ENCODE results near the gene RPS14. TPM values are rescaled to one million over a fixed set of nuclear protein-coding genes. Genes with fewer than 3 reads are reported as not detected.
A peak's percentile ranks its signal among the peaks of the same experiment; 100 is the strongest.
"Not testable (repeated sequence)": the region's sequence is repeated elsewhere in the genome, so short reads cannot be mapped to it uniquely, and the experiment has no call there.

The RPS14 gene
- polyA plus RNA-seq, 6 donors from 2014 or later, result 4,594 to 6,671 (median 5,653) TPM

DNA sequence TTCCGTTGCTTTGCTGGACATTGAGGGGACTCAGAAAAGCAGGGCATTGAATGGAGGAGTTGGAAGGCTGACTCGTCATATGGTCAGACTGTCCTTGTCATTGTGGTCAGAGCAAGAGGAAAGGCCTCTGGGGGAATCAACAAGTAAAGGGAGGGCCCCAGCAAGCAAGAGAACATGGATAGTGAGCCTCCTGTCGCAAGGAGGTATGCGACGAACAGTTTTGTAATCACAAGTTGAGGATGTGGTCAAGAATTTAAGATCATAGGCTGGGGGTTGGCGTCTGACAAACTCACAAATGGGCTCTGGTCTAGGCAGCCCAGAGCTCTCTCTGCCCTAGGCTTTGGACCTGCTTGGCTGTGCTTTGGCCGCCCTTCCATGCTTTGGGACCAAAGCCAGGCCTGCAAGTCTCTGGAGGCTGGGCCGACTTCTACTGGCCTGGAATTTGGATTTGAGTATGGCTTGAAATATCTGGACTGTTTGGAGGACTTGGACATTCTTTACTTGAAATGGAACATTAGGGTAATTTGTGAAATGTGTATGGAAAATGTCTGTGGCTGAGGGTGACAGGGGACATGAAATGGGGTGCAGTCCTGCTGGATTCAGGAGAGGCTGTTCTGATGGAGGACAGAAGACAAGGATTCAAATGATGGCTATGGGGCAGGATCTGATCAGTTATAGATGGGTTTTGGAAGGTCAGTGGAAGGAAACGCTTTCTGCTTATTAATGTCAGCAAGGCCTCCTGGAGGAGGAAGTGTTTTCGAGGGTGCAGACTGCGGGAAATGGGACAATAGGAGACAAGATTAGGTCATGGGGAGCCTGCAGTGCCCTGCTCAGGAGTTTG, 39.2 kb upstream of the RPS14 start:
- H3K4me3 Mint-ChIP-seq, result peak overlapping the region in 4 of 8 donors; percentile 6 to 77 (median 40)
- no peaks in the 10 kb centered on the region for H3K36me3 Mint-ChIP-seq
- peaks cover 42 to 51% (median 44%) of the 10 kb centered on the region in 3 donors for H3K4me1 Mint-ChIP-seq
- ATAC-seq (ENCODE audit: low read depth in 2 of 2) (no peak), DNase-seq (no peak)
- peak overlapping the region in 5 of 6 donors; percentile 3 to 89 (median 21) for H3K27ac Mint-ChIP-seq
- no peaks in the 10 kb centered on the region for H3K27me3 Mint-ChIP-seq
- H3K9me3 Mint-ChIP-seq, result no peaks in the 10 kb centered on the region

DNA sequence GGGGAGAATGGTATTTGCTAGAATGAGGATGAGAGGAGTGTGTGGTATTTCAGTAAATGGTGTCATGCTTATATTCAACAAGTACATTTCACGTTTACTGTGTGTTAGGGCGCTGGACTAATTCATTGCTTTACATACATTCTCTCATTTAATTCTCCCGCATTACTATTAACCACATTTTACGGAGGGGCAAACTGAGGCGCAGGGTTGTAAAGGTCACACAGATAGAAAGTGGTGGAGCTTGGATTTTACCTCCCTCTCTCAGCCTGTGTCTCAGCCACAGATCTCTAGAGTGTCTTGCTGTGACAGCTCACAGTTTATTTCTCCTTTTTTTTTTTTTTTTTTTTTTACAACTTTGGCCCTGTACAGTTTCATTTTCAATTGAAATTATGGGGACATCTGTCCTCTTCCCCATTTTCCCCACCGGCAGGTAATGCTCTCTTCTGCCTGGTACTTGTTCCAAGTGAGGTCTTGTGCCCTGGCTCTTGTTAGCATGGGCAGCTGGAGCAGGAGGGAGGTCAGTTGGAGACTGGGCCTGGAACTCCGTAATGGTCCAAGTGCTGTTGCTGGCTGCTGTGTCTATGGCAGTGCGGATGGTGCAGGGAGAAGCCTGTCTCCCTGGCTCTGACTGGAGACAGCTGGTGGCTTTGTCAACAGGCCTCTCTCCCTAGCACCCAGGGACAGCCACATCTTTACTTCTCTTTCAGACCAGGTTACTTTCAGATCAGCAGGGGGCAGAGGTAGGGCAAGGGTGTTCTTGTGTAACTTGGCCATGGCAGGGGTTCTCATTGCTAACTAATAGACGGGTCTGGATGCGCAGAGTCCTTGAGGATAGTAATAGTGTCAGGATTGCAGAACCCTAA, 37.9 kb upstream of the RPS14 start:
- Mint-ChIP-seq H3K27me3 (no peaks in the 10 kb centered on the region), H3K9me3 (no peaks in the 10 kb centered on the region), H3K4me1 (peaks cover 42 to 51% (median 44%) of the 10 kb centered on the region in 3 donors), H3K36me3 (no peaks in the 10 kb centered on the region), H3K4me3 (peak overlapping the region; percentile 75 to 93 (median 89)), H3K27ac (peak overlapping the region; percentile 28 to 97 (median 82))
- DNase-seq, result peak; percentile 47
- ATAC-seq (ENCODE audit: low read depth in 2 of 2), result peak; percentile 54 to 67

GRCh38 chr5:150486402-150487198, 37.1 kb upstream of the RPS14 start:
- Mint-ChIP-seq H3K27me3 (no peaks in the 10 kb centered on the region), H3K36me3 (no peaks in the 10 kb centered on the region), H3K4me1 (peaks cover 42 to 51% (median 44%) of the 10 kb centered on the region in 3 donors)

GRCh38 chr5:150485693-150486401, 36.3 kb upstream of the RPS14 start:
- ATAC-seq (ENCODE audit: low read depth in 2 of 2) (no peak), DNase-seq (peak; percentile 24)
- peak overlapping the region in 2 of 6 donors; percentile 87 to 98 for H3K27ac Mint-ChIP-seq
- no peaks in the 10 kb centered on the region for H3K36me3 Mint-ChIP-seq
- peak overlapping the region in 6 of 8 donors; percentile 66 to 87 (median 79) for H3K4me3 Mint-ChIP-seq
- no peaks in the 10 kb centered on the region for H3K9me3 Mint-ChIP-seq
- peaks cover 36 to 47% (median 38%) of the 10 kb centered on the region in 3 donors for H3K4me1 Mint-ChIP-seq
- no peaks in the 10 kb centered on the region for H3K27me3 Mint-ChIP-seq

More at GRCh38 chr5:150486402-150487198, 37.1 kb upstream of the RPS14 start:
- DNase-seq, result peak; percentile 58
- peak overlapping the region; percentile 21 to 97 (median 78) for H3K27ac Mint-ChIP-seq
- ATAC-seq (ENCODE audit: low read depth in 2 of 2), result peak; percentile 29 to 31
- H3K9me3 Mint-ChIP-seq, result no peaks in the 10 kb centered on the region
- peak overlapping the region; percentile 75 to 93 (median 89) for H3K4me3 Mint-ChIP-seq

- ATAC-seq (ENCODE audit: low read depth in 2 of 2) (no peak), DNase-seq (no peak)
- H3K4me3 Mint-ChIP-seq, result peak overlapping the region; percentile 76 to 87 (median 82)
- H3K36me3 Mint-ChIP-seq, result no peaks in the 10 kb centered on the region
- no peaks in the 10 kb centered on the region for H3K9me3 Mint-ChIP-seq
- H3K27ac Mint-ChIP-seq, result peak overlapping the region in 4 of 6 donors; percentile 76 to 98 (median 90)
- no peaks in the 10 kb centered on the region for H3K27me3 Mint-ChIP-seq
- peaks cover 29 to 40% (median 34%) of the 10 kb centered on the region in 3 donors for H3K4me1 Mint-ChIP-seq
Observed at GRCh38 chr5:150484964-150485692, 35.6 kb upstream of the RPS14 start.

DNA sequence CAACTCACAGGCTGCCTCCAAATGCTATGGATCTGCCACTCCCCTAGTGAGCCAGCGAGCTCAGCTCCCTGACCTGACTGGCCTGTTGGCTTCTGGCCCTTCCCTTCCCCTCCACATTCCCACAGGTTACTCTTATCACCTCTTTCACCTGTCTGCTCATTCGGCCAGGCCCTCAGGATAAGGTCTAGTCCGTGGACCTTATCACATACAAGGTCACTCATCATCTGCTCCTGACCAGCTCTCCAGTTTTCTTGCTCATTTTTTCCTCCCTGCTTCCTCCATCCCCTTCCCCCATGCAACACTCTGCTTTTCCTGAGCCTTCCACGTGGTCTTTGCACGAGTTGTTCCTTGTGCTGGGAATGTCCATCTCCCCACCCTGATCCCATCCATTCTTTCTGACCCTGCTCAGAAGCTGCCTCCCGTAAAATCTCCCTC, 32.5 kb upstream of the RPS14 start:
- H3K27ac Mint-ChIP-seq, result peak overlapping the region in 1 of 6 donors; percentile 60
- no peak for DNase-seq

DNA sequence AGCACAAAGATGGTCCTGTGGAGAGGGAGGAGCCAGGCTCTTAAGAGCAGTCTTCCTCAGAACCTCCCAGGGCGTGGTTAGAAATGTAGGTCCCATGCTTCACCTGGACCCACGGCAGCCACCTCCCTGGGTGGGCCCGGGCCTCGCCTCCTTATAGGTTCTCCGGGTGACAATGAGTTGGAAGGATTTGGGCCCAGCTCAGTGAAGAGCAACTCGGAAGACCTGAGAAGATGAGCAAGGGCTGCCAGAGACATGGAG, 32.1 kb upstream of the RPS14 start:
- H3K27ac Mint-ChIP-seq, result no peak overlapping the region
- no peak for ATAC-seq (ENCODE audit: low read depth in 2 of 2)
- no peaks in the 10 kb centered on the region for H3K9me3 Mint-ChIP-seq
- H3K27me3 Mint-ChIP-seq, result no peaks in the 10 kb centered on the region
- peaks cover 0 to 6% (median 5%) of the 10 kb centered on the region in 3 donors for H3K4me1 Mint-ChIP-seq
- H3K4me3 Mint-ChIP-seq, result peak overlapping the region in 1 of 8 donors; percentile 23
- DNase-seq, result no peak
- no peaks in the 10 kb centered on the region for H3K36me3 Mint-ChIP-seq

More for the DNA sequence above, 32.5 kb upstream of the RPS14 start:
- no peaks in the 10 kb centered on the region for H3K9me3 Mint-ChIP-seq
- peaks cover under 1 to 8% (median 5%) of the 10 kb centered on the region in 3 donors for H3K4me1 Mint-ChIP-seq
- peak overlapping the region in 1 of 8 donors; percentile 23 for H3K4me3 Mint-ChIP-seq
- no peaks in the 10 kb centered on the region for H3K27me3 Mint-ChIP-seq
- no peak for ATAC-seq (ENCODE audit: low read depth in 2 of 2)
- no peaks in the 10 kb centered on the region for H3K36me3 Mint-ChIP-seq

DNA sequence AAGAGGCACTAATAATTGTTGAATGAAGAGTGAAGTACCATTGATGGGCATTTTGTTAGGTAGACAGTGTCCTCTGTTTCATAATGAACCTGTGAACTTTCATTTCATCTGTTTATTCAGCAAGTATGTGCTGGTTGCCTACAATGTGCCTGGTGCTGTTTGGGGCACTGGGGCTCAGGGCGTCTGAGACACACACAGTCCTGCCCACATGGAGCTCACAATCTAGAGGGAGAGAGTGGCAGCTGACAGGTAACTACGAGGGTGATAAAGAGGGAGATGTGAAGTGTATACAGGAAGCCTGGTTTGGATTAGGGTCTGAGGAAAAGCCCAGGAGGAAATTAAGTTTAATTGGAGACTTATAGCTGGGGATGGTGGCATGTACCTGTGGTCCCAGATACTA, 29.9 kb upstream of the RPS14 start:
- peaks cover 0 to 10% (median 0%) of the 10 kb centered on the region in 3 donors for H3K4me1 Mint-ChIP-seq
- ATAC-seq (ENCODE audit: low read depth in 2 of 2) (no peak), DNase-seq (no peak)
- no peaks in the 10 kb centered on the region for H3K9me3 Mint-ChIP-seq
- H3K27ac Mint-ChIP-seq, result no peak overlapping the region
- peak overlapping the region in 1 of 8 donors; percentile 71 for H3K4me3 Mint-ChIP-seq
- H3K27me3 Mint-ChIP-seq, result no peaks in the 10 kb centered on the region
- H3K36me3 Mint-ChIP-seq, result no peaks in the 10 kb centered on the region

- H3K27ac Mint-ChIP-seq; DNase-seq; H3K9me3 Mint-ChIP-seq; H3K36me3 Mint-ChIP-seq; H3K4me1 Mint-ChIP-seq; H3K4me3 Mint-ChIP-seq; H3K27me3 Mint-ChIP-seq; ATAC-seq (ENCODE audit: low read depth in 2 of 2): not testable (repeated sequence)
Observed at GRCh38 chr5:150476568-150476967, 27.0 kb upstream of the RPS14 start.

- Mint-ChIP-seq H3K27ac (no peak overlapping the region), H3K4me1 (peaks cover 0 to 10% (median 0%) of the 10 kb centered on the region in 3 donors), H3K27me3 (no peaks in the 10 kb centered on the region), H3K9me3 (no peaks in the 10 kb centered on the region), H3K4me3 (peak overlapping the region in 1 of 8 donors; percentile 43), H3K36me3 (no peaks in the 10 kb centered on the region)
- ATAC-seq (ENCODE audit: low read depth in 2 of 2) (no peak), DNase-seq (no peak)
Observed at GRCh38 chr5:150473673-150474358, 24.3 kb upstream of the RPS14 start.

DNA sequence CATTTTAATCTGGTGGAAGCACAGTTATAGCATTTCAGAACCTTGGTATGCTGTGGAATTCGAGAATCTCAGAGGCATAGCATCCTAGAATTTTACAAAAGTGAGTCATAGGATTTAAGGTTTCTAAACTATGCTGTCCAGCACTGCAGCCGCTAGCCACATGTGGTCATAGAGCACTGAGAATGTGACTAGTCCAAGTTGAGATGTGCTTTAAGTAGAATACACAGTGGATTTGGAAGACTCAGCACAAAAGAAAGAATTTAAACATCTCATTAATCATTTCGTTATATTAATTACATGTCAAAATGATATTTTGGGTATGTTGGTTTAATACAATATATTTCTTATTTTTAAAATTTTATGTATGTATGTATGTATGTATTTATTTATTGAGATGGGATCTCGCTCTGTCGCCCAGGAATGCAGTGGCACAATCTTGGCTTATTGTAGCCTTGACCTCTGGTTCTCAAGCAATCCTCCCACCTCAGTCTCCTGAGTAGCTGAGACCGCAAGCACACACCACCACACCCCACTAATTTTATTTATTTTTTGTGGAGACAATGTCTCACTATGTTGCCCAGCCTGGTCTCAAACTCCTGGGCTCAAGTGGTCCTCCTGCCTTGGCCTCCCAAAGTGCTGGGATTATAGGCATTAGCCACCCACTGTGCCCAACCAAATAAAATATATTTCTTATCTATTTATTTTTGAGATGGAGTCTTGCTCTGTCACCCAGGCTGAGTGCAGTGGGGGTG, 20.4 kb upstream of the RPS14 start:
- no peak overlapping the region for H3K27ac Mint-ChIP-seq
- no peak for DNase-seq
- H3K36me3 Mint-ChIP-seq, result no peaks in the 10 kb centered on the region

More for the DNA sequence above, 20.4 kb upstream of the RPS14 start:
- H3K9me3 Mint-ChIP-seq, result no peaks in the 10 kb centered on the region
- no peak overlapping the region for H3K4me3 Mint-ChIP-seq
- ATAC-seq (ENCODE audit: low read depth in 2 of 2), result no peak
- peaks cover 0 to 2% (median 0%) of the 10 kb centered on the region in 3 donors for H3K4me1 Mint-ChIP-seq
- no peaks in the 10 kb centered on the region for H3K27me3 Mint-ChIP-seq
